Subcutaneous adipose tissue (tissue), 4 donors: Measurements from ENCODE around the gene RBMS1. TPM values are rescaled to one million over a fixed set of nuclear protein-coding genes. Genes with fewer than 3 reads are reported as not detected.

ENCODE experiments used
- total RNA-seq, 4 donors: library from RNA; depleted of rRNA; stranded (reverse); fragments of >200 nt; gene quantifications; one replicate each; pipeline ENCODE4 v1.1.0, GENCODE V29; 2016
- TF ChIP-seq, protein P1 (sequence below): fragments of 450-650 bp; IDR thresholded peaks from one replicate; pipeline ENCODE4 v1.5.1; 2016; ENCODE audit warnings: low read depth, mild to moderate bottlenecking, control low read depth, antibody characterized with exemption, moderate library complexity

The RBMS1 gene
- total RNA-seq, 4 donors from 2014 or later, result 80.1 to 164 (median 95.7) TPM

GRCh38 chr2:160245614-160246155 lies 247.9 kb downstream of the RBMS1 start:
- TF ChIP-seq, protein P1, sequence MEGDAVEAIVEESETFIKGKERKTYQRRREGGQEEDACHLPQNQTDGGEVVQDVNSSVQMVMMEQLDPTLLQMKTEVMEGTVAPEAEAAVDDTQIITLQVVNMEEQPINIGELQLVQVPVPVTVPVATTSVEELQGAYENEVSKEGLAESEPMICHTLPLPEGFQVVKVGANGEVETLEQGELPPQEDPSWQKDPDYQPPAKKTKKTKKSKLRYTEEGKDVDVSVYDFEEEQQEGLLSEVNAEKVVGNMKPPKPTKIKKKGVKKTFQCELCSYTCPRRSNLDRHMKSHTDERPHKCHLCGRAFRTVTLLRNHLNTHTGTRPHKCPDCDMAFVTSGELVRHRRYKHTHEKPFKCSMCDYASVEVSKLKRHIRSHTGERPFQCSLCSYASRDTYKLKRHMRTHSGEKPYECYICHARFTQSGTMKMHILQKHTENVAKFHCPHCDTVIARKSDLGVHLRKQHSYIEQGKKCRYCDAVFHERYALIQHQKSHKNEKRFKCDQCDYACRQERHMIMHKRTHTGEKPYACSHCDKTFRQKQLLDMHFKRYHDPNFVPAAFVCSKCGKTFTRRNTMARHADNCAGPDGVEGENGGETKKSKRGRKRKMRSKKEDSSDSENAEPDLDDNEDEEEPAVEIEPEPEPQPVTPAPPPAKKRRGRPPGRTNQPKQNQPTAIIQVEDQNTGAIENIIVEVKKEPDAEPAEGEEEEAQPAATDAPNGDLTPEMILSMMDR, result no peak

DNA sequence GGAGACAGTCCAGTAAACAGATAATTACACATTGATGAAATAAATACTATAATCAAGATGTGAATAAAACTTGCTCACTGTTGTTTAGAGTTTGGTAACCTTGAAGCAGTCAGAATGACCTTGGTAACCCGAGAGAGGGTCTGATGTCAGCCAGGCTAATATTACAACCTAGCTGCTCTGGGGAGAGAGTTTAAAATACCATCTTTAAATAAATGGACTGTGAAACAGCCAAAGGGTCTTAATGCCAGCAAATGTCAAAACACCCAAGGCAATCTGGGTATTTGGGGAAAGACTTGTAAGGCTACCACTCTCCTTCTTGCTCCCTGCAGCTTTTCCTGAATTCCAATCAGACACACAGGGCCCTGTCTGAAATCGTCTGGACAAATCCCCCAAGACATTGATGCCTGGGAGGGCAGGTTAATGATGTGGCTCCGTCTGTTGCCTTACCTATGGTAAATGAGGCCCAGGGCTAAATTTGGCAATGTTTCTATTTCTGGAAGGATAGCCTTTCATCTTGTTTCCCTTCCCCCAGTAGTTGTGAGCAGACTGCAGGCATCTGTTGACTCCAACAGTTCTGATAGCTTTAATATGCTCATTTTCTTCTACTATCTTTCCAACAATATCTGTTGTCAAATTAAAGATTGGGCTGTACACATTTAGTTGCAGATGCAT lies 250.6 kb downstream of the RBMS1 start:
- TF ChIP-seq, protein P1, result no peak

GRCh38 chr2:160241251-160242137 lies 252.1 kb downstream of the RBMS1 start:
- TF ChIP-seq, protein P1, result no peak

DNA sequence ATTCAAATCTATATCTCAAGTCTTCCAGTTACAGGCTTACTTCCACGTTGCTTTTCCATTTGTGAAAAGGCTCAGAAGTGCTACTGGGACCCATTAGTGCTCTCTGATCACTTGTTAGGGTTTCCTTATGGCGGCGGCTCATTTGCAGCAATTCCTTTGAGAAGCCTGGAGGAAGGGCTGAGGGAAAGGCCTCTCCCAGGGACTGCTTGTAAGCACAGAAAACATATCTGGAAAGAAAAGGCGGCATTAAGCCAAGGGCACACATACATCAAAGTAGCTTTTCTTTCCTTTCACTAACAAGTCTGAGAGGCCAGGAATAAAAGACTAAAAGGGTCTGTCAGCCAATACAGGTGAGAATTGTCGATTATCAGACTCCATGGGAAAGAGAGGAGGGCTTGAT lies 254.2 kb downstream of the RBMS1 start:
- TF ChIP-seq, protein P1, result no peak

- TF ChIP-seq, protein P1, result no peak
These were observed 255.2 kb downstream of the RBMS1 start for GRCh38 chr2:160238392-160238791.

- TF ChIP-seq, protein P1, result no peak
These were observed 260.6 kb downstream of the RBMS1 start for GRCh38 chr2:160232905-160233475.

DNA sequence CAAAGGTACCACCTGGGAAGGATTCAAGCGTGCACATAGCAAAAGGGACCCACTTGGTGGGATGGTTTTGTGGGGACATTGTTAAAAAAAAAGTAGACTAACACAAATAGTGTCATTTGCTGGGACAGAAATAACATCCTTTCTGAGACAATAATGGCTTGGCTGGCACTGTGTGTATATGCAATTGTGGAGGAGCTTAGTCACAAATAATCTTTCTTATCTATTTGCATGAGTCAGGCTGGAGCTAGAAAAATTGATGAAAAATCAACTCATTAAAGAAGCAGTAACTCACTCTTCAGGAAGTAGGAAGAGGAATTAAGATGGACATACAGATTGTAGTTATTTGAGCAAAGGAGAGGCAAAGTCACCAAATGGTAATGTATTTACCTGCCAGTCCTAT lies 264.0 kb downstream of the RBMS1 start:
- TF ChIP-seq, protein P1, result no peak
